Natural killer cell (primary cell): ENCODE results near the gene STOML1. TPM values are rescaled to one million over a fixed set of nuclear protein-coding genes. Genes with fewer than 3 reads are reported as not detected.
"Not testable (repeated sequence)": the region's sequence is repeated elsewhere in the genome, so short reads cannot be mapped to it uniquely, and the experiment has no call there.

ENCODE experiments used
- ATAC-seq, 3 donors: fragments of 150-1000 bp in 2 of 3; fragments of 200-7000 bp in 1 of 3; cut with Tn5 transposase; 1 replicate in 1 of 3; 2 replicates in 2 of 3; pipeline ENCODE4 v1.10.0; 2021; ENCODE audit warnings: mild to moderate bottlenecking in 2 of 3, moderate library complexity in 2 of 3
- DNase-seq, 2 donors: peaks; one replicate each; pipeline versions ENCODE4 v3.0.0 to v3.0.0-alpha.2; 2013 to 2021; ENCODE audit warnings: mixed read lengths in 1 of 2
- H3K27ac ChIP-seq: one replicate; pipeline ENCODE4 v1.5.1; 2013; ENCODE audit warnings: mild to moderate bottlenecking, low read length
- H3K27me3 ChIP-seq: one replicate; pipeline ENCODE4 v1.6.1; 2013; ENCODE audit warnings: low read length; ENCODE audit not compliant: control insufficient read depth, insufficient read depth
- H3K36me3 ChIP-seq: one replicate; pipeline ENCODE4 v1.6.1; 2013; ENCODE audit warnings: low read length; ENCODE audit not compliant: control insufficient read depth, insufficient read depth
- H3K4me1 ChIP-seq: one replicate; pipeline ENCODE4 v1.6.1; 2013; ENCODE audit warnings: low read length; ENCODE audit not compliant: control insufficient read depth, insufficient read depth
- H3K4me3 ChIP-seq: one replicate; pipeline ENCODE4 v1.5.1; 2013; ENCODE audit warnings: low read length
- H3K9me3 ChIP-seq: one replicate; pipeline ENCODE4 v1.6.1; 2013; ENCODE audit warnings: low read length; ENCODE audit not compliant: control insufficient read depth, insufficient read depth
- H3K27ac Mint-ChIP-seq, 2 donors: one replicate each; pipeline ENCODE4 v1.8.0; 2022; ENCODE audit warnings: mild to moderate bottlenecking in 2 of 2, mixed read lengths in 2 of 2, moderate library complexity in 1 of 2
- H3K27me3 Mint-ChIP-seq, 2 donors: one replicate each; pipeline ENCODE4 v1.8.0; 2022; ENCODE audit warnings: low read depth in 2 of 2, mixed read lengths in 2 of 2
- H3K36me3 Mint-ChIP-seq: one replicate; pipeline ENCODE4 v1.8.0; 2022; ENCODE audit warnings: mixed read lengths
- H3K4me1 Mint-ChIP-seq, 2 donors: one replicate each; pipeline ENCODE4 v1.8.0; 2022; ENCODE audit warnings: mixed read lengths in 2 of 2
- H3K4me3 Mint-ChIP-seq: one replicate; pipeline ENCODE4 v1.8.0; 2022; ENCODE audit warnings: mild to moderate bottlenecking, moderate library complexity, mixed read lengths
- H3K9me3 Mint-ChIP-seq, 2 donors: one replicate each; pipeline ENCODE4 v1.8.0; 2022; ENCODE audit warnings: mixed read lengths in 2 of 2
- CTCF ChIP-seq: fragments of 200-600 bp; IDR thresholded peaks from one replicate; pipeline ENCODE4 v1.8.0; 2022; ENCODE audit warnings: antibody characterized with exemption
- WGBS: methylation state at CpG from one replicate; pipeline ENCODE4 v1.1.7; 2013; ENCODE audit warnings: missing lambda C conversion rate; ENCODE audit not compliant: insufficient coverage; 5-methylcytosine and 5-hydroxymethylcytosine counted together
- intact Hi-C: fragments of 100-400 bp; cut with micrococcal nuclease; formaldehyde crosslinking; loops from one replicate; pipeline ENCODE4 v1.14.2; 2022
- total RNA-seq, 4 donors: library from RNA; stranded (reverse); fragments of 120-200 nt in 1 of 4; gene quantifications; one replicate each; pipeline versions ENCODE4 v1.2.3 to v1.2.4, GENCODE V29; 2013 to 2022

The STOML1 gene
- total RNA-seq, 3 donors from 2014 or later (not counting 1 experiment from before 2014, with no cell fraction given): 5.6 to 8.2 (median 7.0) TPM

DNA sequence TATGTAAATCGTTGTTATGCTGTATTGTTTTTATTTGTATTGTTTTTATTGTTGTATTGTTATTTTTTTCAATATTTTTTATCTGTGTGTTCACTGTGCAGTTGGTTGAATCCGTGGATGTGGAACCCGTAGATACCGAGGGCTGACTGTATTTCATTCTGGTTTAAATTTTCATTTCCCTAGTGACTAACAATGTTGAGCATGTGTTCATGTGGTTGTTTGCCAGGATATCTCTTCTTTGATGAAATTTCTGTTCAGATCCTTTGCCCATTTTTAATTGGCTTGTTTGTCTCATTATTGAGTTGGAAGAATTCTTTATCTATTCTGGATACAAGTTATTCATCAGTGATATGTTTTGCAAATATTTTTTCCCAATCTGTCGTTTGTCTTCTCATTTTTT, 29.7 kb downstream of the STOML1 start:
- 81% methylated on average over 4 of the region's 5 CpGs for WGBS
- Histone ChIP-seq H3K9me3 (no peaks in the 10 kb centered on the region), H3K4me1 (peaks cover 30% of the 10 kb centered on the region), H3K36me3 (no peaks in the 10 kb centered on the region), H3K27ac (no peak overlapping the region), H3K4me3 (no peak overlapping the region), H3K27me3 (no peaks in the 10 kb centered on the region)
- Mint-ChIP-seq H3K4me1 (peaks cover 28 to 40% of the 10 kb centered on the region in 2 donors), H3K4me3 (no peak overlapping the region), H3K27me3 (peaks cover 3 to 10% of the 10 kb centered on the region in 2 donors), H3K9me3 (no peaks in the 10 kb centered on the region), H3K36me3 (no peaks in the 10 kb centered on the region), H3K27ac (no peak overlapping the region)
- intact Hi-C loops: loop anchor here (10.0 kb wide), 1 partner anchor 88 kb away; the partner anchor contains the start of gene TBC1D21
- DNase-seq (no peak), ATAC-seq (no peak)
- no peak for TF ChIP-seq CTCF

DNA sequence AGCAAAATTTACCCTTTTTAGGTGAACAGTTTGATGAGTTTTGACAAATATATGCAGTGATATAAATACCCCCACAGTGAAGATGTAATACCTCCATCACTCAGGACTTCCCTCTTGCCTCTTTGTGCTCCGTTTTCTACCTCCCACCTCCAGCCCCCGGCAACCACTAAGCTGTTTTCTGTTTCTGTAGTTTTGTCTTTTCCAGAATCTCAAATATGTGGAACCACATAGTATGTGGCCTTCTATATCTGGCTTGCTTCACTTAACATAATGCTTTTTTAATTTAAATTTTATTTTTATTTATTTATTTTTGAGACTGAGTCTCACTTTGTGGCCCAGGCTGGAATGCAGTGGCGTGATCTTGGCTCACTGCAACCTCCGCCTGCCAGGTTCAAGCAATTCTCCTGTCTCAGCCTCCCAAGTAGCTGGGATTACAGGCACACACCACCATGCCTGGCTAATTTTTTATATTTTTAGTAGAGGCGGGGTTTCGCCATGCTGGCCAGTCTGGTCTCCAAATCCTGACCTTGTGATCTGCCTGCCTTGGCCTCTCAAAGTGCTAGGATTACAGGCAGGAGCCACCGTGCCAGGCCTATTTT, 31.5 kb downstream of the STOML1 start:
- not testable (repeated sequence) for H3K36me3 ChIP-seq, H3K27me3 ChIP-seq, H3K9me3 ChIP-seq, DNase-seq, H3K9me3 Mint-ChIP-seq, ATAC-seq, H3K27ac Mint-ChIP-seq, H3K4me3 ChIP-seq, H3K4me3 Mint-ChIP-seq, H3K36me3 Mint-ChIP-seq, H3K27ac ChIP-seq
- 88% methylated on average over 7 of the region's 7 CpGs for WGBS
- peaks cover 7 to 17% of the 10 kb centered on the region in 2 donors for H3K27me3 Mint-ChIP-seq
- peaks cover 29% of the 10 kb centered on the region for H3K4me1 ChIP-seq
- intact Hi-C loops: loop anchor here (10.0 kb wide), 1 partner anchor 86 kb away; the partner anchor contains the start of gene TBC1D21
- peaks cover 25 to 34% of the 10 kb centered on the region in 2 donors for H3K4me1 Mint-ChIP-seq

GRCh38 chr15:73959801-73960200, 32.3 kb downstream of the STOML1 start:
- WGBS: 93% methylated on average over 6 of the region's 6 CpGs
- no peak overlapping the region for H3K4me3 ChIP-seq
- Mint-ChIP-seq H3K27ac (peak overlapping the region in 1 of 2 donors; percentile 72), H3K4me1 (peaks cover 20 to 26% of the 10 kb centered on the region in 2 donors), H3K36me3 (no peaks in the 10 kb centered on the region), H3K4me3 (no peak overlapping the region), H3K9me3 (no peaks in the 10 kb centered on the region), H3K27me3 (peaks cover 7 to 17% of the 10 kb centered on the region in 2 donors)
- H3K36me3 ChIP-seq: no peaks in the 10 kb centered on the region
- H3K27me3 ChIP-seq: no peaks in the 10 kb centered on the region
- H3K4me1 ChIP-seq: peaks cover 21% of the 10 kb centered on the region
- H3K9me3 ChIP-seq: no peaks in the 10 kb centered on the region
- DNase-seq (no peak), ATAC-seq (no peak)
- no peak overlapping the region for H3K27ac ChIP-seq
- TF ChIP-seq CTCF: no peak
- intact Hi-C loops: loop anchor here (10.0 kb wide), 1 partner anchor 85 kb away; the partner anchor contains the start of gene TBC1D21

- peak overlapping the region in 1 of 2 donors; percentile 72 for H3K27ac Mint-ChIP-seq
These were observed 33.0 kb downstream of the STOML1 start for GRCh38 chr15:73959012-73959581.

More at GRCh38 chr15:73959012-73959581, 33.0 kb downstream of the STOML1 start:
- H3K27me3 ChIP-seq: no peaks in the 10 kb centered on the region
- peaks cover 19% of the 10 kb centered on the region for H3K4me1 ChIP-seq
- ATAC-seq (peak; percentile 71 to 86 (median 75)), DNase-seq (peak in 1 of 2 donors; percentile 68)
- H3K27me3 Mint-ChIP-seq: peaks cover 4 to 17% of the 10 kb centered on the region in 2 donors
- no peak overlapping the region for H3K4me3 ChIP-seq
- no peak overlapping the region for H3K27ac ChIP-seq
- intact Hi-C loops: no loop called here
- TF ChIP-seq CTCF: no peak
- whole genome bisulfite sequencing: 5% methylated on average over 8 of the region's 8 CpGs
- no peaks in the 10 kb centered on the region for H3K36me3 Mint-ChIP-seq
- H3K9me3 ChIP-seq: no peaks in the 10 kb centered on the region
- H3K36me3 ChIP-seq: no peaks in the 10 kb centered on the region
- peaks cover 17 to 23% of the 10 kb centered on the region in 2 donors for H3K4me1 Mint-ChIP-seq
- H3K4me3 Mint-ChIP-seq: no peak overlapping the region
- H3K9me3 Mint-ChIP-seq: no peaks in the 10 kb centered on the region
